Thoracic aorta (tissue), 2 donors: ENCODE data around the gene ZNF761. TPM values are rescaled to one million over a fixed set of nuclear protein-coding genes. Genes with fewer than 3 reads are reported as not detected.
"Not testable (repeated sequence)": the region's sequence is repeated elsewhere in the genome, so short reads cannot be mapped to it uniquely, and the experiment has no call there.

Experiments
- ATAC-seq: fragments of 150-250 bp; one replicate; pipeline ENCODE4 v1.8.0; 2017; ENCODE audit warnings: low read depth; ENCODE audit not compliant: insufficient number of reproducible peaks, low FRiP score
- DNase-seq: peaks from one replicate; pipeline ENCODE4 v3.0.0-alpha.2; 2020; ENCODE audit warnings: low spot score
- H3K27ac ChIP-seq, 2 donors: fragments of 200-600 bp; sonication (generic); 1 replicate in 1 of 2; 2 replicates in 1 of 2; pipeline ENCODE4 v1.5.1; 2016; ENCODE audit warnings: mild to moderate bottlenecking in 2 of 2, moderate library complexity in 2 of 2
- H3K27me3 ChIP-seq: fragments of 200-600 bp; sonication (generic); replicated peaks from 2 replicates; pipeline ENCODE4 v1.6.0; 2016; ENCODE audit warnings: mild to moderate bottlenecking; ENCODE audit not compliant: insufficient read depth
- H3K36me3 ChIP-seq: fragments of 200-600 bp; sonication (generic); one replicate; pipeline ENCODE4 v1.5.1; 2016
- H3K4me1 ChIP-seq, 2 donors: fragments of 200-600 bp; sonication (generic); 1 replicate in 1 of 2; 2 replicates in 1 of 2; pipeline versions ENCODE4 v1.5.1 to v1.6.0; 2016; ENCODE audit warnings: low read depth in 2 of 2, mild to moderate bottlenecking in 1 of 2; ENCODE audit not compliant: control insufficient read depth in 1 of 2
- H3K4me3 ChIP-seq: fragments of 200-600 bp; sonication (generic); 2 replicates; pipeline ENCODE4 v1.5.1; 2016; ENCODE audit warnings: mild to moderate bottlenecking
- H3K9me3 ChIP-seq: fragments of 200-600 bp; sonication (generic); 2 replicates; pipeline ENCODE4 v1.5.1; 2016
- CTCF ChIP-seq: fragments of 200-600 bp; sonication (generic); IDR thresholded peaks from one replicate; pipeline ENCODE4 v1.5.1; 2019; ENCODE audit warnings: antibody characterized with exemption
- total RNA-seq, 2 donors: library from RNA; depleted of rRNA; stranded (reverse); fragments of >200 nt; gene quantifications; one replicate each; pipeline versions ENCODE4 v1.1.0 to v1.2.3, GENCODE V29; 2016

ZNF761 gene
- total RNA-seq, 2 donors from 2014 or later: 14.0 to 16.8 TPM

GRCh38 chr19:53432088-53432661 is 391 bp downstream of the ZNF761 start:
- no peak for TF ChIP-seq CTCF
- no peak for DNase-seq
- peak overlapping the region; percentile 82 for H3K4me3 ChIP-seq
- no peaks in the 10 kb centered on the region for H3K27me3 ChIP-seq
- peaks cover 0 to 2% of the 10 kb centered on the region in 2 donors for H3K4me1 ChIP-seq
- H3K36me3 ChIP-seq: peaks cover 10% of the 10 kb centered on the region
- no peaks in the 10 kb centered on the region for H3K9me3 ChIP-seq
- peak overlapping the region; percentile 12 to 53 for H3K27ac ChIP-seq
- ATAC-seq: no peak

- H3K4me1 ChIP-seq, H3K27me3 ChIP-seq, DNase-seq, H3K27ac ChIP-seq, H3K4me3 ChIP-seq, ATAC-seq: not testable (repeated sequence)
- Histone ChIP-seq H3K36me3 (peaks cover 58% of the 10 kb centered on the region), H3K9me3 (peaks cover 27% of the 10 kb centered on the region)
These were observed 12.0 kb downstream of the ZNF761 start for GRCh38 chr19:53443809-53444208.

GRCh38 chr19:53447196-53447595 is 15.4 kb downstream of the ZNF761 start:
- not testable (repeated sequence) for H3K4me3 ChIP-seq, H3K4me1 ChIP-seq, H3K27ac ChIP-seq, DNase-seq, H3K27me3 ChIP-seq, ATAC-seq
- Histone ChIP-seq H3K9me3 (peaks cover 40% of the 10 kb centered on the region), H3K36me3 (peaks cover 71% of the 10 kb centered on the region)

GRCh38 chr19:53455828-53456227 is 24.0 kb downstream of the ZNF761 start:
- H3K9me3 ChIP-seq: peaks cover 85% of the 10 kb centered on the region
- no peak overlapping the region for H3K27ac ChIP-seq
- H3K36me3 ChIP-seq: peaks cover 43% of the 10 kb centered on the region
- ATAC-seq (no peak), DNase-seq (no peak)
- no peaks in the 10 kb centered on the region for H3K4me1 ChIP-seq
- H3K4me3 ChIP-seq: no peak overlapping the region
- H3K27me3 ChIP-seq: no peaks in the 10 kb centered on the region
- no peak for TF ChIP-seq CTCF

GRCh38 chr19:53460131-53460721 is 28.4 kb downstream of the ZNF761 start:
- H3K9me3 ChIP-seq: peaks cover 45% of the 10 kb centered on the region
- not testable (repeated sequence) for H3K27ac ChIP-seq, H3K4me3 ChIP-seq, ATAC-seq, H3K36me3 ChIP-seq, DNase-seq, H3K4me1 ChIP-seq, H3K27me3 ChIP-seq

- Histone ChIP-seq H3K27ac (no peak overlapping the region), H3K27me3 (no peaks in the 10 kb centered on the region), H3K4me3 (no peak overlapping the region), H3K4me1 (peaks cover 3 to 5% of the 10 kb centered on the region in 2 donors), H3K36me3 (no peaks in the 10 kb centered on the region), H3K9me3 (peaks cover 28% of the 10 kb centered on the region)
- TF ChIP-seq CTCF: no peak
- no peak for ATAC-seq
- DNase-seq: no peak
These were observed 30.1 kb downstream of the ZNF761 start for GRCh38 chr19:53461866-53462265.
